ENCODE measurements around the gene NACAD. TPM values are rescaled to one million over a fixed set of nuclear protein-coding genes. Genes with fewer than 3 reads are reported as not detected.

The NACAD gene
- total RNA-seq, 1 experiment from 2014 or later: not detected

DNA sequence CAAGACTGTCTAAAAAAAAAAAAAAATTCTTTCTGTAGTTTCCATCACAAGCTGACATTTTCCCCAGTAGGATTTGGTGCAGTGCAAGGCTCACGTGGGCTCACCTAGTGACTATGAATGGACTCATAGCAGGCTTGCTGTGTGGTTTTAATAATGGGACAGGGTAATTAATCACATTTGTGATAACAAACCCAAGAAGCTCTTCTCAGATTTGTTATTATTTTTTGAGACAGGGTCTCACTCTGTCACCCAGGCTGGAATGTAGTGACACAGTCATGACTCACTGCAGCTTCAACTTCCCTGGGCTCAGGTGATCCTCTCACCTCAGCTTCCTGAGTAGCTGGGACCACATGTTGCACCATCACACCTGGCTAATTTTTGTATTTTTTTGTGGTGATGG, 40.0 kb downstream of the NACAD start:
- ChIA-PET POLR2A (interaction anchor here (0.7 kb wide), 1 partner anchor 168 kb away, joined by 3 read pairs; no protein-coding TSS in a partner anchor), CTCF (interaction anchor here (0.6 to 1.1 kb wide), 4 partner anchors 12 to 192 kb away, joined by 3 to 4 read pairs (median 3); no protein-coding TSS in a partner anchor)
- no TSS peak for BruUV-seq (replicated peaks)
- TF ChIP-seq, protein P1, sequence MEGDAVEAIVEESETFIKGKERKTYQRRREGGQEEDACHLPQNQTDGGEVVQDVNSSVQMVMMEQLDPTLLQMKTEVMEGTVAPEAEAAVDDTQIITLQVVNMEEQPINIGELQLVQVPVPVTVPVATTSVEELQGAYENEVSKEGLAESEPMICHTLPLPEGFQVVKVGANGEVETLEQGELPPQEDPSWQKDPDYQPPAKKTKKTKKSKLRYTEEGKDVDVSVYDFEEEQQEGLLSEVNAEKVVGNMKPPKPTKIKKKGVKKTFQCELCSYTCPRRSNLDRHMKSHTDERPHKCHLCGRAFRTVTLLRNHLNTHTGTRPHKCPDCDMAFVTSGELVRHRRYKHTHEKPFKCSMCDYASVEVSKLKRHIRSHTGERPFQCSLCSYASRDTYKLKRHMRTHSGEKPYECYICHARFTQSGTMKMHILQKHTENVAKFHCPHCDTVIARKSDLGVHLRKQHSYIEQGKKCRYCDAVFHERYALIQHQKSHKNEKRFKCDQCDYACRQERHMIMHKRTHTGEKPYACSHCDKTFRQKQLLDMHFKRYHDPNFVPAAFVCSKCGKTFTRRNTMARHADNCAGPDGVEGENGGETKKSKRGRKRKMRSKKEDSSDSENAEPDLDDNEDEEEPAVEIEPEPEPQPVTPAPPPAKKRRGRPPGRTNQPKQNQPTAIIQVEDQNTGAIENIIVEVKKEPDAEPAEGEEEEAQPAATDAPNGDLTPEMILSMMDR (IDR thresholded peaks at IDR 0.05; ENCODE audit: unreplicated experiment): no peak
- Mint-ChIP-seq H3K27ac (ENCODE audit: low read depth, unreplicated experiment) (no peak overlapping the region), H3K4me3 (ENCODE audit: unreplicated experiment) (no peak overlapping the region), H3K9me3 (ENCODE audit: unreplicated experiment) (no peaks in the 10 kb centered on the region), H3K27me3 (ENCODE audit: insufficient read depth, unreplicated experiment) (no peaks in the 10 kb centered on the region), H3K4me1 (ENCODE audit: insufficient read depth, unreplicated experiment) (no peaks in the 10 kb centered on the region), H3K36me3 (ENCODE audit: insufficient read depth, unreplicated experiment) (peaks cover 24% of the 10 kb centered on the region)
- no peak for DNase-seq (ENCODE audit: unreplicated experiment)
- intact Hi-C loops (cut with micrococcal nuclease): no loop called here

DNA sequence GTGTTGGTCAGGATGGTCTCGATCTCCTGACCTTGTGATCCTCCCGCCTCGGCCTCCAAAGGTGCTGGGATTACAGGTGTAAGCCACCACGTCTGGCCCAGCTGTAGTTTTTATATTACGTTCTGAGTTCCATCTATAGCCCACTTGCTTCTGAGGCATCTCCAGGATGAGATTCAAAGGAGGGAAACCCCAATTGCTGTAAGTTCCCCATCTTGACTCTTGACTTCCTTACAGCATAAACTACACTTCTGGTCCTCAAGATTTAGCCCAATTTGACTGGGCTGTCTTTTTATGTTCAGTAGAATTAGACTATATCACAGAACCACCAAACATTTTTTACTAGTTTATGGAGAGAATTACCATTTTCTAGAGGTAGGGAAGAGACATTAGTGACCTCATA, 44.4 kb downstream of the NACAD start:
- H3K27ac Mint-ChIP-seq (ENCODE audit: low read depth, unreplicated experiment): no peak overlapping the region
- no TSS peak for BruUV-seq (replicated peaks)
- ChIA-PET POLR2A (interaction anchor here (2.4 kb wide), 1 partner anchor 67 kb away, joined by 6 read pairs; the partner anchor contains the start of gene TBRG4), CTCF (interaction anchor here (0.9 to 1.3 kb wide), 2 partner anchors 92 kb away, joined by 4 read pairs; no protein-coding TSS in a partner anchor)
- H3K4me1 Mint-ChIP-seq (ENCODE audit: insufficient read depth, unreplicated experiment): no peaks in the 10 kb centered on the region
- no peaks in the 10 kb centered on the region for H3K27me3 Mint-ChIP-seq (ENCODE audit: insufficient read depth, unreplicated experiment)
- H3K9me3 Mint-ChIP-seq (ENCODE audit: unreplicated experiment): no peaks in the 10 kb centered on the region
- peaks cover 58% of the 10 kb centered on the region for H3K36me3 Mint-ChIP-seq (ENCODE audit: insufficient read depth, unreplicated experiment)
- intact Hi-C loops (cut with micrococcal nuclease): no loop called here
- H3K4me3 Mint-ChIP-seq (ENCODE audit: unreplicated experiment): no peak overlapping the region
- no peak for DNase-seq (ENCODE audit: unreplicated experiment)
- TF ChIP-seq, protein P1 (IDR thresholded peaks at IDR 0.05; ENCODE audit: unreplicated experiment): no peak

DNA sequence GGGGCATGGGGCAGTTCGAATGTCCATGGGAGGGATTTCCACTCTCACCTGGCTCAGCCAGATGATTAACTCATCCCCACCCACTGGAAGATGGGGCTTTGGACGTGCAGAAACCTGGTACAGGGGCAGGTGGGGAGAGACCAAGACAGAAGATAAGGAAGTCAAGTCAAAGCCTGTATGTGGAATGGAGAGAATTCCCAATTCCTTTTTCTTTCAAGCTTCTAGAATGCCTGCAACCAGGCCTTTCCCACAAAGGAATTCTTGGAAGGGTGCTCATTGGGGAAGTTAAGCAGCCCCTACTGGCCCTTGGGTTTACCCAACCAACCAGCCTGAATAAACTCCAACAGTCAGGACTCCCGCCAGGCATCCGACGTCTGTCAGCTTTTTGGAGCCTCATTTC, 49.7 kb downstream of the NACAD start:
- Mint-ChIP-seq H3K36me3 (ENCODE audit: insufficient read depth, unreplicated experiment) (peaks cover 44% of the 10 kb centered on the region), H3K4me1 (ENCODE audit: insufficient read depth, unreplicated experiment) (peaks cover 18% of the 10 kb centered on the region), H3K27me3 (ENCODE audit: insufficient read depth, unreplicated experiment) (no peaks in the 10 kb centered on the region), H3K9me3 (ENCODE audit: unreplicated experiment) (no peaks in the 10 kb centered on the region), H3K4me3 (ENCODE audit: unreplicated experiment) (no peak overlapping the region), H3K27ac (ENCODE audit: low read depth, unreplicated experiment) (no peak overlapping the region)
- TF ChIP-seq, protein P1 (IDR thresholded peaks at IDR 0.05; ENCODE audit: unreplicated experiment): no peak
- POLR2A ChIA-PET: interaction anchor here (0.7 kb wide), 1 partner anchor 102 kb away, joined by 3 read pairs; no protein-coding TSS in a partner anchor
- CTCF ChIA-PET: interaction anchor here (0.9 kb wide), 1 partner anchor 96 kb away, joined by 3 read pairs; no protein-coding TSS in a partner anchor
- no TSS peak for BruUV-seq (replicated peaks)
- intact Hi-C loops (cut with micrococcal nuclease): no loop called here
- no peak for DNase-seq (ENCODE audit: unreplicated experiment)

DNA sequence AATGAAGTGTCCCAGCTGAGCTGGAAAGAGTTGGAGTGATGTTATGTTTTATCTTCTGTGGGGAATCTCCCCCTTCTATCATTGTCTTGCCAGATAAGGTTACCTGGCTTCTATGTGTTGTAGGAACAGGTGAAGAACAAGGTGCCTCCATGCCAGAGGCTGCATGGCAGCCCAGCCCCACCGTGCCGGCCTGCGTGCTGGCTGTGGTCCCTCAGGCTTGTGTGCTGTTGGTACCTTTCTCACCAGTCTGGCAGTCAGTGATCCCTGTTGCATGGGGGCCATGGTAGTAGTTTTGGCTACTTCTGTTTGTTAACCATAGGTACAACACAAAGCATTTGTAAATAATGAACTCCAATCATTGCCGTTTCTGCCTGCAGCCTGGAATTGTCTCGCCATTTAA, 50.9 kb downstream of the NACAD start:
- no TSS peak for BruUV-seq (replicated peaks)
- no peak for DNase-seq (ENCODE audit: unreplicated experiment)
- H3K9me3 Mint-ChIP-seq (ENCODE audit: unreplicated experiment): no peaks in the 10 kb centered on the region
- H3K4me3 Mint-ChIP-seq (ENCODE audit: unreplicated experiment): no peak overlapping the region
- TF ChIP-seq, protein P1 (IDR thresholded peaks at IDR 0.05; ENCODE audit: unreplicated experiment): no peak
- H3K27me3 Mint-ChIP-seq (ENCODE audit: insufficient read depth, unreplicated experiment): no peaks in the 10 kb centered on the region
- no peak overlapping the region for H3K27ac Mint-ChIP-seq (ENCODE audit: low read depth, unreplicated experiment)
- peaks cover 30% of the 10 kb centered on the region for H3K4me1 Mint-ChIP-seq (ENCODE audit: insufficient read depth, unreplicated experiment)
- intact Hi-C loops (cut with micrococcal nuclease): no loop called here
- H3K36me3 Mint-ChIP-seq (ENCODE audit: insufficient read depth, unreplicated experiment): peaks cover 36% of the 10 kb centered on the region
- CTCF ChIA-PET: no interaction called here
- POLR2A ChIA-PET: no interaction called here

Measured in MCF 10A (cell line).